Activated gamma-delta T cell treated with anti-CD3 and anti-CD28 coated beads, Interleukin-2, amount 50 U/mL, for 16 hours (primary cell): Measurements from ENCODE around the gene ADAMTS19.

ENCODE experiments used
- DNase-seq: peaks from one replicate; pipeline ENCODE4 v3.0.0-alpha.2; 2020; ENCODE audit warnings: low read depth

ADAMTS19 gene

DNA sequence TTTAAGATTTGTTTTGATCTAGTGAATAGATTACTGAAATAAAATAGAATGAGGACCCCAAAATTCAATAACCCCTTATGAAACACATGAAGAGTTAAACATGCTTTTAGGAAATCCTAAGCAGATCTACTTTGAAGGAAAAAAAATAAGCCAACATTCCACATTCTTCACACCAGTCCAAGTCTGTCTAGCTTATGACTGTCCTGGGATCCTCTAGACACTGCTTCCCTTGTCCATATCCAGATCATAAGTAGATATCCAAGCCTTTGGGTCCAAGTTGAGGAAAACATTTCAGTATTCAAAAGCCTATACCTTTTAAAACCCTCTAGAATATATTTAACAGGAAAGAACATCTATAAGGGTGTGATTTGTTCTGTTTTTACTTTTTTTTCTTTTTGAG lies 228.9 kb downstream of the ADAMTS19 start:
- DNase-seq, result no peak

DNA sequence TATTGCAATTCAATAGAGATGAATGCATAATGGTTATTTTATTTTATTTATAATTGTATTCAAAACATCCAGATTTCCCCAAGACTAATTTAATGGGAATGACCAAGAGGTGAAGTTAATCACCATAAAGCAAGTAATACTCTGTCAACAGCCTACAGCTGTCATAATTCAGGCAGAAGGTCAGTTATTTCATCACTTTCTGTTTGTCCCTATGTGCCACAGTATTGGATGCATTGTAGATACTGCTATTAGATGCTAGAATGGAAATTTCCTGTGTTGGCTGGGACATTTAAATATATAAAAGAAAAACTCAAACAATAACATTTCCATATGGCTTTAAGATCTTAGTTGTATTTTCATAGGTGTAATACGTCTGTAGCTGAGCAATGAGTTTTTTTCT lies 231.1 kb downstream of the ADAMTS19 start:
- DNase-seq, result no peak

GRCh38 chr5:129696636-129697035 lies 236.5 kb downstream of the ADAMTS19 start:
- DNase-seq, result no peak

- no peak for DNase-seq
Measured at GRCh38 chr5:129698661-129699060, 238.6 kb downstream of the ADAMTS19 start.

GRCh38 chr5:129716235-129716634 lies 256.1 kb downstream of the ADAMTS19 start:
- no peak for DNase-seq

DNA sequence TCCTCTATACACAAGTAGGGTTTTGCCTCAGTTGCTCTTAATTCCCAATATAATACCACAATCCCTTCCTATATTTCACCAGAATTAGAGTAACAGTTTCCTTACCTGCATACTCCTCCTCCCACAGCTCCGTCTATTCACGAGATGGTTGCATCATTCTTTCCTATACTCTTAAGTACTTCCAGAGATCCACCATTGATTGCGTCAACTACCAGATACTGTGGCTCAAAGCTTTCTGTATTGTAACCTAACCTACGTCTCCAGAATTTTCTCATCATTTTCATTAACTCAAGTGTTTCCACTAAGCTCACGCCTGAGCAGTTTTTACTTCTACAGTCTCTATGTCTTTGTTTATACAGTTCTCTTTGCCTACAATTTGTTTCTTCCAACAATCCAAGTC lies 256.6 kb downstream of the ADAMTS19 start:
- DNase-seq, result no peak

DNA sequence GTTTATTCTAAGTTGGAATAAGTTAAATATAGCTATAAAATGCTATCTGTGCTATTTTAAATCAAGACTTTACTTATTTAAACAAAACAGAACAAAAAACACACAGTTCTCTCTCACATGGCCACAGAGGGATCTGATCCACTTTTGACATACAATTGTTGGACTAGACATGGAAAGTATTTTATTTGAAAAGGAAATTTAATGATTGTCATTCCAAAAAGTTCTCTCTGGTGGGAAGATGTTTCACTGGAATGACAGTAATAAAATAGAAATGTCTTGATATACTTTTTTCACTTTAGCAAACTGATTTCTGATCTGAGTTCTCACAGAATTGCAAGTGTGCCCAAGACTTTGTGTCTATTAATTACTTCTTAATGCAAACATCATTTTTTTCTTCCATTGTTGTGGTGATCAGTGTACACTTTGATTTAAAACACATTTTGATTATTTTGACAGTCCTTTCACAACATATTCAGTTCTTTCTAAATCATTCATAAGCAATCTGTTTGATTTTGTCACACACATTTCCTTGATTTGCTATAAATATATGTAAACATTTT lies 257.7 kb downstream of the ADAMTS19 start:
- no peak for DNase-seq

DNA sequence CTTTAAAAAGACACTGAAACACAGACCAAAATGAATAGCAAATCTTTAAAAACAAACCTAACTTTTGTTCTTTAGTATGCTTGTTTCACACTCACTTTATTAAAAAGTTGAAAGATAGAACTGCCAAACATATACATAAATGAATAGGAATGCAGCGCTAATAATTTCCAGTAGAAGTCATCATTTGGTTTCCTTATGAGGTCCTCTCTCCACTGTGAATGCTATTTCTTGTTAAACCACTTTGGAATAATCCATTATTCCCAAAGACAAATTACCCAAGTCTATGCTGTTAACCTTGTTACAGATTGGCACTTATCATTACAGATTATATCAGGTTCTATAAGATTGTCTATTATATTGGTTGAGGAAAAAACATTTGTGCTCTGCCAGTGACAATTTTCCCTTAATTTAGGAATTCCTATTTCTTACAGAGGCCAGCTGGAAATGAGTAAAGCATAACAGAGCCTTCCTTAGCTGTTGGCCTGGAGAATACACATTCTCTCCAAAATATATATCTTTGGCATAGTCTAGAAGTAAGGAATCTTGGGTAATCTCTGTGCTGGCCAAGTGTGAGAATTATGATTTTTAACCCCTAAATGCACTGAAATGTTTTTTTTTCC lies 258.5 kb downstream of the ADAMTS19 start:
- no peak for DNase-seq

- no peak for DNase-seq
Measured at GRCh38 chr5:129724222-129724621, 264.1 kb downstream of the ADAMTS19 start.

DNA sequence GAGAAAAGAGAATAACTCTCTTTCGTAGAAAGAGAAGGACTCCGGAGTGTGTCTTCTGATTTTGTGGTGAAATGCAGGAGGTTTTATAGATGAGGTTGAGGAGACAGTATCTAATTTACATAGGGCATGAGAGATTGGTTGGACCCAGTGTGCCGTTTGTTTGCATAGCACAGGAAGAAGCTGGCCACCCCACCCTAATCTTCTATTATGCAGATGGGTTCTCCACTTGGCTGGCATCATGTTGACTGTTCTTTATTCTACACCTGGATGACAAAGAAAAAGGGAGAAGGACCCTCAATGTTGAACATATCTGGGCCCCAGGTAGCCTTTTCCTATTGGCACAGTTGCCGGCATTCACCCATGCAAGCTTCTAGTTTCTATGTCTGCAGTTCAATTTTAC lies 264.5 kb downstream of the ADAMTS19 start:
- DNase-seq, result no peak

DNA sequence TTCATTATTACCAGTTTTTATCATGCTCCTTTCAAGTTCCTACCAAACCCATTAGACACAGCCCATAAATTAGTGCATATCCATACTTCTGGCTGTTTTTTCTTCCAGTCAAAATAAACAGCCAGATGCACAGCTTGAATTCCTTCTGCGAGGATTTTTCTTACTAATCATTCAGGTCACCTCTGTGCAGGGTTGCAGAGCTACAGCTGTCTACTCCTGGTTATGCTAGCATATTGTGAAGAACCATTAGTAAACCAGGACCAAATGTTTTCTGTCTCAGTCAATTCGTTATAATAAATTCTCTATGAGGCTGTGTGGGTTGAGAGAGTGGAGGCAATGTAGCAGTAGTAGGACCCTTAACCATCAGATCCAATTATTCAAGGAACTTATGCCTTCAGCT lies 279.7 kb downstream of the ADAMTS19 start:
- DNase-seq, result no peak

DNA sequence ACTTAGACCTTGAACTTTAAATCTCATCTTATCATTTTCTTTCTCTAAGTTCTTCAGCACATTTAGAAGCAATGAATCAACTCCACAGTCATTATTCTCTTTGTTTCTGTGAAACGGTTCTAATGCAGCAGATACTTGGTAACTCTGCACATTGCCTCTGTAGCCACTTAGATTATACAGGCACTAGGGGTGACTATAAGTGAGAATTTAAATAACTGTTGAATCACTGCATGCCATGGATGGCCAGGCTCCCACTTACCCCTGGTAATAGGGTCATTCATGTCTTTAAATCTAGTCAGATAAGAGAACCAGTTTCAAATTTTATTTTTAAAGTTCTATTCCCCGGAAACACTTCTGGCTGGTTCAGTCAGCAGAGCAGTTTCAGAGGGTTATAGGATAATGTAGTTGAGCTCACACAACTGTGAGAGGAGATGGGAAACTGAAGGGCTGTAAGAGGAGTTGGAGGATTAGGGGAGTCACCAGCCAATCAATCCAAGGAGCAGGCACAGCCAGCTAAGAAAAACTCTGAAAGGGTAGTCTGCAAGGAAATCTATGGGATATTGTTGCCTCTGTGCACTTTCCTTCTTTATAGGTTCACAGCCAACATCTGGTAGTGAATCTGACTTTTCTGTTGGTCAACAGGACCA lies 283.6 kb downstream of the ADAMTS19 start:
- DNase-seq, result no peak

DNA sequence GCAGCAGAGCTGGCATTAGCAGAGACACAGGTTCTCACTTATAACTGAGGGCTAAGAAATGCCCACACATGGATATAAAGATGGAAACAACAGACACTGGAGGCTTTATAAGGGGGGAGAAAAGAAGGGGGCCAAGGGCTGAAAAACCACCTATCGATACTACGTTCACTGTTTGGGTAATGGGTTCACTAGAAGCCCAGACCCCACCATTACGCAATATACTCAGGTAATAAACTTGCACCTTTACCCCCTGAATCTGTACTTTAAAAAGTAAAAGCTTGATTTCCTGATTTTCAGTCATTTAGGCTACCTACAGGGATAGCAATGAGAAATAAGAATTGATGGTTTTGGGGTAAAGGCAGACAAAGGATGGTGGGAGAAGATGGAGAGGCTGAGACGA lies 285.9 kb downstream of the ADAMTS19 start:
- no peak for DNase-seq

DNA sequence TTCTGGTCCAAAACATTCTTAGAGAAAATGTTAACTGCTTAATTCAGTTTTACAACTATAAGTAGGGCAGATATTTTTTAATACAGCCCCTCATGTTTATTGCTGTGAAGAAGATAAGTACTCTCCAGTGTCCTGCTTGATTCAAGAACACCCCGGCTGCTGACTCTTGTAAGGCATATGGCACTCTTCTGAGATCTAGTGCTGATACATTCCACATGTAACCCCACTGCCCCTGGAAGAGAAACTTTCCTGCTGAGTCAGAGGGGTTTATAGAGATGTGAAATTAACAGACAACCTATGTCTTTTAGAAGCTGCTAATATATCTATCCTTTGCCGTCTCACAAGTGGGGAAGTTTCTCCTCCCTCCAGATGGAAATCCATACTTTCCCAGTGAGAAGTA lies 286.8 kb downstream of the ADAMTS19 start:
- no peak for DNase-seq

GRCh38 chr5:129747572-129748407 lies 287.7 kb downstream of the ADAMTS19 start, which contains the start of gene MINAR2:
Gene MINAR2 (plus strand): TSS chr5:129748094. CDS start chr5:129748191, 97 bp downstream.
- DNase-seq, result no peak

- no peak for DNase-seq
Measured at GRCh38 chr5:129748913-129749880, 289.1 kb downstream of the ADAMTS19 start.

DNA sequence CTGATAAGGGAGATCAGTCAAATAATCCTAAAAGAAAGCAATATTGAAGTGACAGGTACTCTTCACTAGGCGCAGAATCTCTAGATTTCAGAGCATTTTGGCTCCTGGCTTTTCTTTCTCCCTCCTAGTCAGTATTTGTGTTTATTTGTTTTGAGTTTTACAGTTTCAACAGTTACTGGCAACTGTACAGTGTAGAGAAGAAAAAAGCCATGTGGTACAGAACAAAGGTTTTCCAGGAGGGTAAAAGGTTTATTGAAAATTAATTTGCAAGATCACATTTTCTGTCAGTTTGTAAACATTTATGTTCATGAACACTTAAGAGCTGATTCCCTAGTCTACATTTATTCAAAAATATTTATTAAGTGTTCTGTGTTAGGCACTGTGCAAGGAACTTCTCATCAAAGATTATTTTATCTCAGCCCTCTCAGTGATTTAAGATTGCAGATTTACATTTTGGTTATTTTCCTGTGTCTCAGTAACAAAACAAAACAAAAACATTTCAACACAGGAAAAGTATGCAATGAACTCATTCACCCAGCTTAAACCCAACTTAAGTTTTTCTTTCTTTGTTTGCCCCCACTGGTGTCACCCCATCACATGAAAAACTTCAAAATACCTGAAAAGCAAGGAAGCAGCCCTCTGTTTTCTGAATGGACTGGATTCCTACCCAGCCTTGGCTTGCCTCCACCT lies 300.7 kb downstream of the ADAMTS19 start:
- no peak for DNase-seq

- DNase-seq, result no peak
Measured at GRCh38 chr5:129763651-129764050, 303.6 kb downstream of the ADAMTS19 start.

DNA sequence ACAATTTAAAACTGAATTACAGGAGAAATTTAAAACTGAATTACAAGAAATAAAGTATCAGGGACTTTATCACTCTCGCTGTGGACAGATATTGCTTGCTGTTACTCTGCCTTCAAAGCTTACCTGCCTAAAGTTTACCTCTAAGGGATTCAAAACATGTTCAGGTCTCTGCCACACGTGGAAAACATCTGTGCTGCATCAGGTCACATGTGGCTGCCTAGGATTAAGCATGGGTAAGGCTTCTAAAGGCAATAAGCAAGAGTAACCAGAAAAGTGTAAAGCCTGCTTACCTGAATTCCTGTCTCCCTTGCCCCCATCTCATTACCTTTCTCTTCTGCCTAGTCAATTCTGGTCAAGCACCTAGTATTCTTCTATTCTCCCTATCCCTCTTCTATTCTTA lies 306.7 kb downstream of the ADAMTS19 start:
- no peak for DNase-seq

- DNase-seq, result peak; percentile 14
Measured at GRCh38 chr5:129767927-129768380, 307.9 kb downstream of the ADAMTS19 start.

DNA sequence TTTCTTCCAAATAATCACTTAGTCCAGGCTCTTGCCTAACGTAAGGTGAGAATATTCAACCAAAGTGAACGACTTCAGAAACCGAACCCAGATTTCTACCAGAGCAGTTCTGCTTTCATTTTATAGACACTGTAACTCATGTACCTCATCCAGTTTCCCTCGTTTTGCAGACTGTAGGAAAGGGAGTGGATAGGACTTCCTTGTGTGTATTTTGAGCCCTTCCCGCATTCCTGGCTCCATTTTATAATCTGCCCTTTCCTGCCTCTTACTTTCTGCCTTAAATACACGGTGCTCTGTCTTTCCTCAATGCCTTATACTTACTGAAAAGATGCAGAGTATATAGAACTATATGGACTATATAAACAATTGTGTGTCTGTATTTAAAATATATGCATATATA lies 308.6 kb downstream of the ADAMTS19 start:
- DNase-seq, result no peak
